ENCODE results near the gene TYRO3. TPM values are rescaled to one million over a fixed set of nuclear protein-coding genes. Genes with fewer than 3 reads are reported as not detected.

TYRO3 gene
- total RNA-seq, 1 experiment from 2014 or later, result 23.2 TPM

GRCh38 chr15:41543521-41543870 lies 15.5 kb upstream of the TYRO3 start:
- peak overlapping the region; percentile 80 for H3K4me3 ChIP-seq
- H3K27ac ChIP-seq, result peak overlapping the region; percentile 72
- DNase-seq, result no peak
- H3K9me3 ChIP-seq (replicated peaks), result no peaks in the 10 kb centered on the region
- H3K36me3 ChIP-seq, result no peaks in the 10 kb centered on the region
- H3K4me1 ChIP-seq, result peaks cover 4% of the 10 kb centered on the region; the same call in 1 of the 2 replicates
- no peaks in the 10 kb centered on the region for H3K27me3 ChIP-seq

GRCh38 chr15:41544650-41545015 lies 14.4 kb upstream of the TYRO3 start:
- no peaks in the 10 kb centered on the region for H3K9me3 ChIP-seq (replicated peaks)
- DNase-seq, result no peak
- H3K4me3 ChIP-seq, result peak overlapping the region; percentile 80
- peaks cover 4% of the 10 kb centered on the region; the same call in 1 of the 2 replicates for H3K4me1 ChIP-seq
- no peaks in the 10 kb centered on the region for H3K27me3 ChIP-seq
- H3K36me3 ChIP-seq, result no peaks in the 10 kb centered on the region
- no peak overlapping the region for H3K27ac ChIP-seq

GRCh38 chr15:41545218-41545617 lies 13.8 kb upstream of the TYRO3 start:
- Histone ChIP-seq H3K4me1 (peaks cover 4% of the 10 kb centered on the region; the same call in 1 of the 2 replicates), H3K27ac (no peak overlapping the region), H3K4me3 (no peak overlapping the region), H3K27me3 (no peaks in the 10 kb centered on the region), H3K36me3 (no peaks in the 10 kb centered on the region), H3K9me3 (replicated peaks) (no peaks in the 10 kb centered on the region)
- DNase-seq, result no peak

GRCh38 chr15:41546851-41547786 lies 11.9 kb upstream of the TYRO3 start:
- Histone ChIP-seq H3K27ac (no peak overlapping the region), H3K4me1 (peaks cover 4% of the 10 kb centered on the region; the same call in 1 of the 2 replicates), H3K36me3 (no peaks in the 10 kb centered on the region), H3K9me3 (replicated peaks) (no peaks in the 10 kb centered on the region), H3K4me3 (no peak overlapping the region), H3K27me3 (no peaks in the 10 kb centered on the region)
- DNase-seq, result no peak

- DNase-seq, result no peak
- Histone ChIP-seq H3K4me1 (peaks cover 5% of the 10 kb centered on the region), H3K27ac (no peak overlapping the region), H3K4me3 (no peak overlapping the region), H3K27me3 (no peaks in the 10 kb centered on the region), H3K36me3 (no peaks in the 10 kb centered on the region), H3K9me3 (replicated peaks) (no peaks in the 10 kb centered on the region)
Measured at GRCh38 chr15:41550066-41550775, 8.8 kb upstream of the TYRO3 start.

GRCh38 chr15:41553731-41554130 lies 5.3 kb upstream of the TYRO3 start:
- Histone ChIP-seq H3K36me3 (no peaks in the 10 kb centered on the region), H3K4me1 (peaks cover 5% of the 10 kb centered on the region), H3K27me3 (no peaks in the 10 kb centered on the region), H3K4me3 (no peak overlapping the region), H3K9me3 (replicated peaks) (no peaks in the 10 kb centered on the region), H3K27ac (no peak overlapping the region)
- no peak for DNase-seq

- no peaks in the 10 kb centered on the region for H3K27me3 ChIP-seq
- no peak overlapping the region for H3K27ac ChIP-seq
- H3K9me3 ChIP-seq (replicated peaks), result no peaks in the 10 kb centered on the region
- H3K4me3 ChIP-seq, result no peak overlapping the region
- H3K4me1 ChIP-seq, result peaks cover 5% of the 10 kb centered on the region
- H3K36me3 ChIP-seq, result no peaks in the 10 kb centered on the region
- DNase-seq, result peak; percentile 34 to 61
Measured at GRCh38 chr15:41554343-41554742, 4.7 kb upstream of the TYRO3 start.

GRCh38 chr15:41554915-41555314 lies 4.1 kb upstream of the TYRO3 start:
- no peaks in the 10 kb centered on the region for H3K36me3 ChIP-seq
- H3K27ac ChIP-seq, result no peak overlapping the region
- H3K27me3 ChIP-seq, result no peaks in the 10 kb centered on the region
- peaks cover 5% of the 10 kb centered on the region for H3K4me1 ChIP-seq
- no peak for DNase-seq
- H3K9me3 ChIP-seq (replicated peaks), result no peaks in the 10 kb centered on the region
- no peak overlapping the region for H3K4me3 ChIP-seq

- Histone ChIP-seq H3K36me3 (no peaks in the 10 kb centered on the region), H3K27ac (no peak overlapping the region)
- DNase-seq, result no peak
Measured at GRCh38 chr15:41556677-41557076, 2.3 kb upstream of the TYRO3 start.

GRCh38 chr15:41557673-41558399 lies 1.2 kb upstream of the TYRO3 start:
- peaks cover 5% of the 10 kb centered on the region for H3K4me1 ChIP-seq
- no peaks in the 10 kb centered on the region for H3K9me3 ChIP-seq (replicated peaks)
- no peaks in the 10 kb centered on the region for H3K36me3 ChIP-seq
- no peaks in the 10 kb centered on the region for H3K27me3 ChIP-seq
- peak; percentile 81 to 85 for DNase-seq
- H3K27ac ChIP-seq, result no peak overlapping the region
- H3K4me3 ChIP-seq, result peak overlapping the region; percentile 69

More at GRCh38 chr15:41556677-41557076, 2.3 kb upstream of the TYRO3 start:
- H3K27me3 ChIP-seq, result no peaks in the 10 kb centered on the region
- H3K9me3 ChIP-seq (replicated peaks), result no peaks in the 10 kb centered on the region
- H3K4me1 ChIP-seq, result peaks cover 5% of the 10 kb centered on the region
- H3K4me3 ChIP-seq, result no peak overlapping the region

GRCh38 chr15:41559239-41559782 lies 299 bp downstream of the TYRO3 start:
- peak overlapping the region; percentile 41; the same call in 1 of the 2 replicates for H3K27ac ChIP-seq
- peak overlapping the region; percentile 69 for H3K4me3 ChIP-seq
- no peaks in the 10 kb centered on the region for H3K36me3 ChIP-seq
- DNase-seq, result peak; percentile 26 to 43
- H3K4me1 ChIP-seq, result peaks cover 6% of the 10 kb centered on the region
- no peaks in the 10 kb centered on the region for H3K9me3 ChIP-seq (replicated peaks)
- H3K27me3 ChIP-seq, result no peaks in the 10 kb centered on the region

- peaks cover 6% of the 10 kb centered on the region; the same call in 1 of the 2 replicates for H3K4me1 ChIP-seq
- H3K36me3 ChIP-seq, result no peaks in the 10 kb centered on the region; the same call in 1 of the 2 replicates
- no peak overlapping the region for H3K4me3 ChIP-seq
- H3K27me3 ChIP-seq, result no peaks in the 10 kb centered on the region
- no peak overlapping the region for H3K27ac ChIP-seq
- H3K9me3 ChIP-seq (replicated peaks), result no peaks in the 10 kb centered on the region
- DNase-seq, result no peak
Measured at GRCh38 chr15:41560572-41560874, 1.5 kb downstream of the TYRO3 start.

- no peak for DNase-seq
- H3K4me1 ChIP-seq, result peaks cover 7% of the 10 kb centered on the region
- H3K36me3 ChIP-seq, result no peaks in the 10 kb centered on the region; the same call in 1 of the 2 replicates
- no peak overlapping the region for H3K27ac ChIP-seq
- H3K4me3 ChIP-seq, result no peak overlapping the region
- H3K27me3 ChIP-seq, result no peaks in the 10 kb centered on the region
- no peaks in the 10 kb centered on the region for H3K9me3 ChIP-seq (replicated peaks)
Measured at GRCh38 chr15:41561104-41561776, 2.2 kb downstream of the TYRO3 start.

GRCh38 chr15:41561777-41562145 lies 2.7 kb downstream of the TYRO3 start:
- H3K27ac ChIP-seq, result no peak overlapping the region
- DNase-seq, result no peak
- no peak overlapping the region for H3K4me3 ChIP-seq
- no peaks in the 10 kb centered on the region for H3K9me3 ChIP-seq (replicated peaks)
- peaks cover 12% of the 10 kb centered on the region for H3K4me1 ChIP-seq
- no peaks in the 10 kb centered on the region; the same call in 1 of the 2 replicates for H3K36me3 ChIP-seq
- no peaks in the 10 kb centered on the region for H3K27me3 ChIP-seq
